DND-41 (cell line): ENCODE data around the gene UPF3A.

Source experiments
- EZH2 ChIP-seq: IDR thresholded peaks from 3 replicates; pipeline ENCODE4 v1.6.1; 2012; ENCODE audit warnings: borderline replicate concordance, low read depth, mild to moderate bottlenecking, moderate library complexity, low read length, inconsistent platforms; ENCODE audit not compliant: severe bottlenecking
- TF ChIP-seq, protein P1 (sequence below): IDR thresholded peaks from 2 replicates; pipeline ENCODE4 v1.5.1; 2012; ENCODE audit warnings: borderline replicate concordance, low read length, moderate library complexity, mild to moderate bottlenecking; ENCODE audit not compliant: poor library complexity, severe bottlenecking; ENCODE audit errors: extremely low read depth

DNA sequence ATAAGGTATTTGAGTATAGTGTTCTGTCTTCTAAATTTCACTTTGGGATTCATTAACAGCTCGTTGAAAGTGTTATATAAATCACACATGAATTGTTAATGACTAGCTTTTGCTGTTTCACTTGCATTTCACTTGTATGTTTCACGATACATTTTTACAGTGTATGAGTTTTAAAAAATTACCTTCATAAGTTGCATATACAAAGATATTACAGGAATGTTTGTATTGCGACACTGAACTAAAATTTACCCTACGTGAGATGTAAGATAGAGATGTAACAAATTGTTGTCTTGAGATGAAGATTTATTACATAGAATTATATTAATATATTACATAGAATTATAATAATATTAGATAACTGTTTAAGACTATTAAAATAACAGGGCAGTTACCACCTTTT, 45.2 kb upstream of the UPF3A start:
- TF ChIP-seq, protein P1, sequence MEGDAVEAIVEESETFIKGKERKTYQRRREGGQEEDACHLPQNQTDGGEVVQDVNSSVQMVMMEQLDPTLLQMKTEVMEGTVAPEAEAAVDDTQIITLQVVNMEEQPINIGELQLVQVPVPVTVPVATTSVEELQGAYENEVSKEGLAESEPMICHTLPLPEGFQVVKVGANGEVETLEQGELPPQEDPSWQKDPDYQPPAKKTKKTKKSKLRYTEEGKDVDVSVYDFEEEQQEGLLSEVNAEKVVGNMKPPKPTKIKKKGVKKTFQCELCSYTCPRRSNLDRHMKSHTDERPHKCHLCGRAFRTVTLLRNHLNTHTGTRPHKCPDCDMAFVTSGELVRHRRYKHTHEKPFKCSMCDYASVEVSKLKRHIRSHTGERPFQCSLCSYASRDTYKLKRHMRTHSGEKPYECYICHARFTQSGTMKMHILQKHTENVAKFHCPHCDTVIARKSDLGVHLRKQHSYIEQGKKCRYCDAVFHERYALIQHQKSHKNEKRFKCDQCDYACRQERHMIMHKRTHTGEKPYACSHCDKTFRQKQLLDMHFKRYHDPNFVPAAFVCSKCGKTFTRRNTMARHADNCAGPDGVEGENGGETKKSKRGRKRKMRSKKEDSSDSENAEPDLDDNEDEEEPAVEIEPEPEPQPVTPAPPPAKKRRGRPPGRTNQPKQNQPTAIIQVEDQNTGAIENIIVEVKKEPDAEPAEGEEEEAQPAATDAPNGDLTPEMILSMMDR: no peak
- no peak for TF ChIP-seq EZH2
